GM18907 (cell line): ENCODE data around the gene GAR1.
"Not testable (repeated sequence)": the region's sequence is repeated elsewhere in the genome, so short reads cannot be mapped to it uniquely, and the experiment has no call there.

Experiments used
- ATAC-seq: cut with Tn5 transposase; IDR thresholded peaks from one replicate; pipeline ENCODE4 v1.9.1; 2021; ENCODE audit warnings: mild to moderate bottlenecking, moderate library complexity; ENCODE audit not compliant: unreplicated experiment

GAR1 gene

DNA sequence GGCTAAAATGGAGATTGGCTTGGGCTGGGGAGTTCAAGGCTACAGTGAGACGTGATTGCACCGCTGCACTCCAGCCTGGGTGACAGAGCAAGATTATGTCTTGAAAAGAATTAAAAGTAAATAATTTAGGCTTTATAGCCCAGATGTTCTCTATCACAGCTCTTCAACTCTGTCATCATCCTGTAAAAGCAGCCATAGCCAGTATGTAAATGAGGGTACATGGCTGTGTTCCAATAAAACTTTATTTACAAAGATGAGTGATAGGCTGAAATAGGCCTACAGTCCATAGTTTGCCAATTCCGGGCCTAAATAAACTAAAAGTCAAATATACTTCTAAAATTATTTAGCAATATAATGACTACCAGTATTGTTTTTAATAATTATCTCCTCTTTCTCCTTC is 21.4 kb downstream of the GAR1 start:
- ATAC-seq: no peak

DNA sequence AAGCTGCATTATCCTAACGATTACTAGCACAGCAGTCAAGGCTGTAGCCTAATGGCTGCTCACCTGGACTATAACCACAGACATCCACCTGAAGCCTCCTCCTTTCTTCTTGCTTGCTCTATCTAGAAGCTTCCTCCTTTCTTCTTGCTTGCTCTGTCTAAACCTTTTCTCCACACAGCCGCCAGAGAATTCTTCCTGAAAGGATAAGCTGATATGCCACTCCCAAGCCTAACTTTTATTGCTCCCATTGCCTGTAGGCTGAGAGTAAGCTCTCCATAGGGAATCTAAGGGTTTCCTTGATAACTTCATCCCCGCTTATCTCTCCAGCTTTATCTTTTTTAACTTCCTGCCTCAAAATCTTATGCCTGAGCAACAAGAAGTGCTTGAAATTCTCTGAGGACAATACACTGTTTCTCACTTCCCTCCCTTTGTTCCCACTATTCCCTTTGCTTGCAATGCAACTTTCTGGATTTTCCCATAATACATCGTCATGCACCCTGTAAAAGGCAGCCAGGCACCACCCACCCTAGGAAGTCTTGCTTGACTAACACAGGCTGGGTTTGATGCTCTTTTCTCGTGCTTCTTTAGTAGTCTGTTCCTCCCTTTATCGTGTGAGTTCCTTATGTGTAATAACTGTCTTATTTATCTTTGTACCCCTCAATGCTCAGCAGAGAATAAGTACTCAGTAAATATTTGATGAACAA is 31.0 kb downstream of the GAR1 start:
- no peak for ATAC-seq

- ATAC-seq: no peak
These were observed 32.4 kb downstream of the GAR1 start, which contains the start of gene LRIT3 for GRCh38 chr4:109847896-109848442. LRIT3 (plus strand) TSS chr4:109848107; CDS start chr4:109848202, 95 bp downstream.

DNA sequence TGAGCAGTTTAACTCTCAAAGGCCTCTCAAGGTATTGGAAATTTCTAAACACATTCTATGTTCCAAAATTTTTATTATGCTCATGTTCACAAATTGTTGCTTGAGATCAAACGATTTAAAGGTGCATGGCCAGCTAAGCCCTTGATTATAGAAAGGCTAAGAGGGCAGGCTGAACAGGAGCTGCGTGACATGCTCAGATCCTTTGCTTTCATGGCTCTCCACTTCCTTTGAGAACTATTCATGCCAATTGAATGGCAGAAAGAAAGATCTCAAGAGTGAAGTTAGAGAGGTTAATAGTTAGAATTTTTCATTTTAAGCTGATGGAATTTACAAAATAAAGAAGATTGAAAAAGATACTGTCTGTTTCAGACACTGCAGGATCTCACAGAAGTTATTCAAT is 32.9 kb downstream of the GAR1 start:
- ATAC-seq: no peak

DNA sequence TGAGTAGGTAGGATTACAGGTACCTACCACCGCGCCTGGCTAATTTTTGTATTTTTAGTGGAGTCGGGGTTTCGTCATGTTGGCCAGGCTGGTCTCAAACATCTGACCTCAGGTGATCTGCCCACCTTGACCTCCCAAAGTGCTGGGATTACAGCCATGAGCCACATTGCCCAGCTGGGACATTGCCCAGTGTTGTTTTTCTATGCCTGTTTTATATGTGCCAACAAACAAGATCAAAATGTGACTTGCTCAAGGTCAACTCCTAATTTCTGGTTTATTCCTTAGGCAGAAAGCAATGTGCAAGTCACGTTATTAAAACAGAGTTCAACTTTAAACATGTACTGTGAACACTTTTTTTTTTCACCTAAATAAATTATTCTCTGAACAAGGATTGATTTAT is 35.0 kb downstream of the GAR1 start:
- ATAC-seq: no peak

GRCh38 chr4:109859426-109860300 is 44.1 kb downstream of the GAR1 start:
- not testable (repeated sequence) for ATAC-seq

GRCh38 chr4:109861271-109861670 is 45.7 kb downstream of the GAR1 start:
- ATAC-seq: no peak

DNA sequence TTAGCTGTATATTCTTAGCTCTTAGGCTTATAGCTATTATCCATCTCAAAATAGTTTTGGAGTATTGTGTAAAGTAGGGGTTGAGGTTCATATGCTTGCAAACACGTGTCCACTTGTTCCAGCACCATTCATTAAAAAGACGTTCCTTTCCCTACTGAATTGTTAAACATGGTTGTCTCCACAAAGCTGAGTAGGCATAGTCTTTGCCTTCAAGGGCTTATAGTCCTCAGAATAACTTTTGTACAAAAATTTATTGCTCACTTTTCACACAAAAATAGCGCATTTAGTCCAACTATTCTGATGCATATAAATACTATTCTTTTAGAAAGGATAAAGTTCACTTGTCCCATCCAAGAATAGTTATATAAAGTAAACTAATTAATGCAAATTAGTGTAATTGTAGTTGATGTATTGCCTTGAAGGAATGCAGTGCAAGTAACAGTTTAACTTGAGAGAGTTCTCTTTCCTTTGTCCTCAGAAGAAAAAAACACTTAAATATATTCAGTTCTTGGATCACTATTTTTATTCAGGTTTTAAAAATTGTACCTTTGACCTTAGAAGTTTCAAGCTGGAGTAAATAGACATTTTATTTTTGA is 46.5 kb downstream of the GAR1 start:
- ATAC-seq: no peak

GRCh38 chr4:109864134-109864533 is 48.6 kb downstream of the GAR1 start:
- no peak for ATAC-seq

- ATAC-seq: no peak
These were observed 54.5 kb downstream of the GAR1 start for GRCh38 chr4:109870061-109870460.

DNA sequence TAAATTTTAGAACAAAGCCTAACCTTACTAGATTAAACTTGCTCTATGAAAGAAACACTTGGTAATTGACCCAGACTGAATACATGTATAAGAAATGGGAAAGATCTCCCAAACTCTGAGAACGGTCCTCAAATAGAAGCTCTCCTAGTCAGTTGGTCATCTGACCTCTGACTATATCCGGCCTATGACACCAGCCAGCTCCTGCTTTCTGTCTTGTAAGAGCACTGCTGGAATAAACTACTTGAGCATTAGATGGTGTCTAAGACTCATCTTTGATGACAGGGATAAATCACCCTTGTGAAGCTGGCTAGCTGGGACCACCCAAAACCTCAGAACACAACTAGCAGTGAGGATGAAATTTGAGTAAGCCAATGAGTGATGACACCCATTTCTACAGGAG is 56.5 kb downstream of the GAR1 start:
- ATAC-seq: no peak

GRCh38 chr4:109872950-109873656 is 57.5 kb downstream of the GAR1 start:
- no peak for ATAC-seq

DNA sequence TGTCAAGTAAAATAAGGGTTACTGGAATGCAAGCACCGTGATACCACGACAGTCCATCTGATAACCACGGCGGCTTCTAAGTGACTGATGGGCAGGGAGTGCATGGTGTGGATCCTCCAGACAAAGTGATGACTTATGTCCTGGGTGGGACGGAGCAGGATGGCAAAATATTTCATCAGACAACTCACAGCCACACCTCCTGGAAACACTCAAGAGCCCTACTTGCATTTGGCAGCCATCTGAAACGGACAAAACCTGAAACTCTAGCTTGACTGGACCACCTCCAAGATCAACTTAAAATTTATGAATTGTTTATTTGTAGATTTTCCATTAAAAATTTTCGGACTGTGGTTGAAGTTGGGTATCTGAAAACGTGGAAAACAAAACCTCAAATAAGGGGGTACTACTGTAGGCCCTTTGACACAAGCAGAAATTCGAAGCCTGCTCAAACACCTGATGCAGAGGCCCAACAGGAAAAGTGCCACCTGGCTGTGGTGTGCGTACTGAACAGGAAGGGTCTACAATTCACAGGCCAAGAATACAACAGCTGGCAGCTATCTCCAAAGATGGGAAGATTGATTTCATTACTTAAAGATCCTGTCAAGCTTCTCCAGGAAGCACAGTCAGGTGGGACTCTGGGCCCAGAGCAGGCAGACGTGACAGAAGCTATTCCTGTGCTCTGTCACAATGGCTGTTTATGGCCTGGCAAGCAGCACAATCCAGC is 58.4 kb downstream of the GAR1 start:
- ATAC-seq: no peak
